Stimulated activated CD4-positive, alpha-beta T cell treated with anti-CD3 and anti-CD28 coated beads, Interleukin-2, amount 100 ng/mL, for 24 hours (primary cell): ENCODE data around the gene RNF7.
"Not testable (repeated sequence)": the region's sequence is repeated elsewhere in the genome, so short reads cannot be mapped to it uniquely, and the experiment has no call there.

Source experiments
- DNase-seq, 2 donors: peaks; one replicate each; pipeline ENCODE4 v3.0.0-alpha.2; 2020

RNF7 gene

GRCh38 chr3:141738022-141738890 lies at the start of gene RNF7:
Gene RNF7, plus strand, starts transcription at chr3:141738298. Its CDS starts 44 bp downstream, at chr3:141738342.
- DNase-seq = peak; percentile 96 to 97

- DNase-seq = no peak
Observed at GRCh38 chr3:141690431-141691072, 47.5 kb upstream of the RNF7 start.

GRCh38 chr3:141691471-141691870 lies 46.6 kb upstream of the RNF7 start:
- DNase-seq = not testable (repeated sequence)

- DNase-seq = not testable (repeated sequence)
Observed at GRCh38 chr3:141692973-141693372, 45.1 kb upstream of the RNF7 start.

GRCh38 chr3:141699324-141699723 lies 38.8 kb upstream of the RNF7 start:
- no peak for DNase-seq

DNA sequence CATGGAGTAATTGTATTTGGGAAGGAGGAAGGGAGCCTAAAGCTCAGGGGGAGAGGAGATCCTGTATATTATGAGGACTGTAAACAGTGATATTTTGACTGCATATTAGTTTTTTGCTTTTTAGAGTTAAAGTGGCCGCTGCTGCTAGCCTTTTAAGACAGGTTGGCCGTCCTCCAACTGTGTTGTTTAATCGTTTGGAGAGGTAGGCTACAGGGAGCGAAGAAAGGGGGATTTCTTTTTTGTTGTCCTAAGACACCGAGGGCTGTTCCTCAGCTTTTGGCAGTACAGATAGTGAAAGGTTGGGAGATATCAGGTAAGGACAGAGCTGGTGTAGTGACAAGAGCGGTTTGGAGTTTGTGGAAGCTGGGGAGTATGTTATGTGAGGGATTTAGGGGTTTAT lies 38.2 kb upstream of the RNF7 start:
- DNase-seq = no peak

- DNase-seq = not testable (repeated sequence)
Observed at GRCh38 chr3:141703367-141703766, 34.7 kb upstream of the RNF7 start.

- DNase-seq = no peak
Observed at GRCh38 chr3:141707741-141708203, 30.3 kb upstream of the RNF7 start.

DNA sequence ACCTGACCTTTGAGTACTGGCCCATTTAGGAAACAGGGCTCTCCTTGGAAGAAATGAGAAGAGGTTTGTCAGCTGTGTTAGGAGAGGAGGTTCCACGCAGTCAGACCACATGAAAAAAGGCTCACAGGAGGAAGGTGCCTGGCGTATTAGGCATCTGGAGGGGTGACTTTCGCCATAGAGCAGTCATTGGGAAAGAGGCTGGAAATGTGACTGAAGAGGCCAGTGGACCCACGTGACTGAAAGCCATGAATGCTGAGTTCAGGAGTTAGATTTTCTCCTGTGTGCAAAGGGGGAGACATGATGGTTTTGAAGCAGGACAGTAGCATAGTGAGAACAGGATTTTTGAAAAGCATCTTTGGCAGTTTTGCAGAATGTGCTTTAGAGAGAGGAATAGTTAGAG lies 29.7 kb upstream of the RNF7 start:
- no peak for DNase-seq

- no peak for DNase-seq
Observed at GRCh38 chr3:141709126-141709770, 28.9 kb upstream of the RNF7 start.

DNA sequence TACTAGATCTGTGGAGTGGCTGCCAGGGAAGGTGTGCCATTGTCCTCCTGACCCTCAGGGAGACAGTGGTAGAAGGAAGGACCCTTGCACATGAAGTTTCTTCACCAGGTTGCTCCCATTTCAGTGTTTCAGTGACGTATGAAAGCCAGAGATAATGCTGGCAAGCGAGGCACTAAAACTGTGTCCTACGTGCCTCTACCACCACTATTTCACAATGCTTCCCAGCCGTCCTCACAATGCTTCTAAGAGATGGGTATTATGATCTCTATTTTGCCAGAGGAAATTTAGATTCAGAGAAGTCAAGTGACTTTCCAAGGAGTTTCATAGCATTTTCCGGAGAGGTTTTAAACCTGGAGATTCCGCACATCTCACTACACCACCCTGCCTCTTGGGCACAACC lies 28.0 kb upstream of the RNF7 start:
- DNase-seq = no peak

DNA sequence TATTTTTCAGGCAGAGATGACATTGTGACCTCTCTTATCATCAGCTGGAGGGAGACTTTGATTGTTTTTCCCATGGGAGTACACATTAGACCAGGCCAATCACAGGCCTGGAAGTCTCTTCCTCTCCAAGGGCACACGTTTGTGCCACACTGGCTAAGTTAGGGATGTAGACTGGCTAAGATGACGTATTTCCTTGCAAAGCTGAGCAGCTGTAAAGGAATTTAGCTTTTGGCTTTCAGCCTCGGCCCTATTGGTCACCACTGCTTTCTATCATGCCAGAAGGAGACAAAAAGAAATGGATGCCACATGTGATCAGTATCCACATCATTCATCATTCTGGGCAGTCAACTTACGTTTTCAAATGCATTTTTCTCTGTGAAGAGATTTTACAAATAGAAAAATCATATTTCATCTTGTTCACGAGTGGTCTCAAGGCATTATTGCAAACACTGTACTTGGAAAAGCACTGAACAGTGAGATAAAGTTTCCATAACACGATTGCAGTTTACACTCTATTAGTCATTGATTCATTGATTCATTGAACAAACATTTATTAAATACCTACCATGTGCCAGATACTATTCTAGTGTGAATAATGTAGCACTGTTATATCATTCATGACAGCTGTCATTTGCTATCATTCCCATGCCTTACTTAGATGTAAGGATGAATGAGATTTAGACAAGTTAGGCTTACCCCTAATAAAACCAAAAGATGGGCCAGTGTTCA lies 27.0 kb upstream of the RNF7 start:
- DNase-seq = no peak

DNA sequence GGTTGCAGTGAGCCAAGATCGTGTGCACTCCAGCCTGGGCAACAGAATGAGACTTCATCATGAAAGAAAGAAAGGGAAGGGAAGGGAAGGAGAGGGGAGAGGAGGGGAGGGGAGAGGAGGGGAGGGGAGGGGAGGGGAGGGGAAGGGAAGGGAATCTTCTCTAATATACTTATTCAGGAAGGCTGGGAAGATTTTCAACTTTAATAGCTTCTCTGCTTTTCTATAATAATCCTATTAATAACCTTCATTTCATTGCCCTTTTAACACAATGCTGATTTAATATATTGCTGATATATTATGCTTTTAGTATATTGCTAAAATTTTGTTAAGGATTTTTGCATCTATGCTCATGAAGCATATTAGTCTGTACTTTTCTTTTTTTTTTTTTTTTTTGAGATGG lies 23.4 kb upstream of the RNF7 start:
- no peak for DNase-seq

DNA sequence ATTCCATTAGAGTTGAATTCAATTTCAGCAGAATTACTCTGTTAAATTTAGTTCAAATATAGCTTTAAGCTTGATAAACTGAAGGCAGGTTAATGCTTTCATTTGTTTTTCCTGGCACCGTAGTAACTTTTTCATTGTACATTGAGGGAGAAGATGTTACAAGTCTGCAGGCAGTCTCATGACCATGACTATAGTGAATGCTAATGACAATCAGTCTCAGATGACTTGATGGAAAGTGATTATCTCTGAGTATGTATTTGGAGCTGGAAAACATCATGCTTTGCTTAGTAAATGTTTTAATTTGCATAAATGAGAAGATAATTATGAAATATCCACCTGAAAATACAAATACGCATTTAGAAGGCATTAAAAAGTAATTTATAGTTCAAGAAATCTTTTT lies 16.0 kb upstream of the RNF7 start:
- DNase-seq = no peak

GRCh38 chr3:141722648-141723047 lies 15.4 kb upstream of the RNF7 start:
- DNase-seq = no peak

- no peak for DNase-seq
Observed at GRCh38 chr3:141723255-141723654, 14.8 kb upstream of the RNF7 start.

- DNase-seq = no peak
Observed at GRCh38 chr3:141724186-141724585, 13.9 kb upstream of the RNF7 start.

DNA sequence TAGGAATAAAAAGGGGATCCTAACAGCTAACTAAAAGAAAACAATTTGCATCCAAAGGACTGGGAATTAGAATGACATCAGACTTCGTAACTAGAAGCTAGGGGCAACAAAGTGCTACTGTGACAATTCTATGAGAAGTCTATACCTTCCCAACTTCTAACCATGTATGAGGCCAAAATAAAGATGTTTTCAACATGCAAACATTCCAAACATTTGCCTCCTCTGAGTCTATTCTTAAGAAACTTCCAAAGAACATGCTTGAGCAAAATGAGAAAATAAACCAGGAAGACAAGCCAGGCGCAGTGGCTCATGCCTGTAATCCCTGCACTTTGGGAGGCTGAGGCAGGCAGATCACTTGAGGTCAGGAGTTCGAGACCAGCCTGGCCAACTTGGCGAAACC lies 13.1 kb upstream of the RNF7 start:
- no peak for DNase-seq

DNA sequence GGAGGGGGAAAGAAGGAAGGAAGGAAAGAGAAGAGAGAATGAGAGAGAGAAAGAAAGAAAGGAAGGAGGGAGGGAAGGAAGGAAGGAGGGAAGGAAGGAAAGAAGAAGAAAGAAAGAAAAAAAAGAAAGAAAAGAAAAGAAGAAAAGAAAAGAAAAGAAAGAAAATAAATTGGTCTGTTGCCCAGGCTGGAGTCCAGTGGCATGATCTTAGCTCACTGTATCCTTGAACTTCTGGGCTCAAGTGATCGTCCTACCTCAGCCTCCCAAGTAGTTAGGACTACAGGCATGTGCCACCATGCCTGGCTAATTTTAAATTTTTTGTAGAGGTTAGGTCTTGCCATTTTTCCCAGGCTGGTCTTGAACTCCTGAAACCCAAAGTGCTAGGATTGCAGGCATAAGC lies 11.6 kb upstream of the RNF7 start:
- no peak for DNase-seq

DNA sequence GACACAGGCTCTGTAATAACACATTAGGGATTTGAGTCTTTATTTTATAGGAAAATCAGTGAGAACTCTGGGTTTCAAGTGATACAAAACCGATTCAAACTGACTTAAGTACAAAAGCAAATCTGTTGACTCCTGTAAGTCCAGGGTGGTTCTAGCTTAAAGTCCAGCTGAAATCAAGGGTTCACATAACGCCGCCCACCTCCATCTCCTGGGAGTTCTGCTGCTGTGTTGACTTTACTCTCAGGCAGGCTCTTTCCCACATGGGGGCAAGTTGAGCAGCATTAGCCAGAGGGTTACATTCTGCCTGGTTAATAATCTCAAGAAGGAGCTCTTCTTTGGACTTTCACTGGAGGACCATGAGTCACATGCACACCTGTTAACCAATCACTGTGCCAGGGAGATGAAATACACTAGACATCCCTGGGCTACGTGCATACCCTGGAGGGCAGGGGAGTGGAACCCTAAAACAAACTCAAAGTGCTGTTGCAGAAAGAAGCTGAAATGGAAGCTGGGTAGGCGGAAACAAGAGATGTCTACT lies 9.7 kb upstream of the RNF7 start:
- no peak for DNase-seq

DNA sequence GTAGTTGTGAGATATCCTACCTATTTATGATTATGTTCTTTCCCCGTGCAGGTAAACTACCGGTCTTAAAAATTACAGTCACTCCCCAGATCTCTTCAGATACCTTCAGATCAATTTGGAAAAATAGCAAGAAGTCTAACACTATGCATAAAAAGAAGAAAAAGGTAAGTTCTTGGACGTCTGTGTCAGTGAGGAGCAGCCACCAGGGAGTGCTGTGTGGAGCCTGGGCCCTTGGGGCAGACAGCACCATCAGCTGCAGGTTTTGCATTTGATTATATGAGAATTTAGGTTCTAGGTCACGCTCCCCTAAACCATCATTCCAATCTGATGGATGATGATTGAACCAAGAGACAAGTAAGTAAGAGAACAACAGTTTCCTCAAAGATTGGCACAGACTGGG lies 8.9 kb upstream of the RNF7 start:
- DNase-seq = no peak

DNA sequence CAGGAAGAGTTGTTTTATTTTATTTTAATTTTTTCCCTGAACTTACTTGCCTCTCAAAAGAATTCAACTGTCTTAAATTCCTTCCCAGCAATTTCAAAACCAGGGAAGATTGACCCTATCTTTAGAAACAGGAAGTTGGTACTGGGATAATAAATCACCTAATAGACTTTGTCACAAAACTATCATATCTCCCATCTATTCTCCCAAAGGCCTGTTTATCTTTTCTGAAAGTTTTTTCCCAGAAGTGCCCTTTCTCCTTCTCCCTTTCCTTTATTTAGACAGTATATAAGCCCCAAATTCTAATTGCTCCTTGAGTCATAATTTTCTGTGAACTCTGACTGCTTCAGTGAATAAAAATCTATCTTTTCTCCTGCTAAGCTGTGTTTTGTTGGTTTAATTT lies 2.9 kb upstream of the RNF7 start:
- DNase-seq = no peak
